Activated CD4-positive, alpha-beta T cell treated with anti-CD3 and anti-CD28 coated beads for 24 hours (primary cell): ENCODE results near the gene NR5A2.

Source experiments
- DNase-seq, 2 donors: peaks; one replicate each; pipeline ENCODE4 v3.0.0-alpha.2; 2020; ENCODE audit warnings: low read depth in 2 of 2

Gene NR5A2

GRCh38 chr1:200072636-200073285 lies 45.3 kb downstream of the NR5A2 start:
- no peak for DNase-seq

DNA sequence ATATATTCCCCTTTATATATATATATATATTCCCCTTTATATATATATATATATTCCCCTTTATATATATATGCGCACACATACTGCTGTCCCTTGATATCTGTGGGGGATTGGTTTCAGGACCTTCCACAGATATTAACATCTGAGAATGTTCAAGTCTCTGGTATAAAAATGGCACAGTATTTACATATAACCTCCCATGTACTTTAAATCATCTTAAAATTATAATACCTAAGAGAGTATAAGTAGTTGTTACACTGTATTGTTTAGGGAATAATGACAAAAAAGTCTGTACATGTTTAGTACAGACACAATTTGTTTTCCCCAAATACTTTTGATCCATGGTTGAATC lies 45.8 kb downstream of the NR5A2 start:
- no peak for DNase-seq

GRCh38 chr1:200075522-200075921 lies 48.0 kb downstream of the NR5A2 start:
- no peak for DNase-seq

DNA sequence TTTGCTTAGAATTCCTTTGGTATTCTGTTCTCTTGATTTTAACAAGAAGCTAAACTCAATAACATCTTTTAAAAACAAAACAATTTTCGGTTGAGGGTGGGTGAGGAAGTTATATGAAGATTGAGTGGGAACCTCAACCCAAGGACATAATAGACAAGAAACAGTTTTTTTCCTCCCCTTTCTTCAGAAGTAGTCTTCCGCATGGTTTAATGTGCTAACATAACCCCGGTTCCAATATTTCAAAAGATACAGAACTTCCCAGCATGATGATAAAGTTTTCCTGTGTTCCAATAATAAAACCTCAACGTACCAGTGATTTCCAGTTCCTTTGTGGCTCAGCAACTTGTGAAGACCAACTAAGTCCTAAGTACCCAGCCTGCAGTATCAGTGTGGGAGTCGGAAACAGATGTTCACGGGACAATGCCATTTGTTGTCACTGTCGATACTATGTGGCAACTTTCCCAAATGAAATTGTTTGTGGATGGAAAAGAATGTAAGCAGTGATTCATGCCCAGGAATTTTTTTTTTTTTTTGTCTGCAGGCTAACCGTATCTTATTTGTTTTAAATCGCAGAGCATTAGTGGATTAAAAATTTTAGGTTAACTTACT lies 48.5 kb downstream of the NR5A2 start:
- no peak for DNase-seq

DNA sequence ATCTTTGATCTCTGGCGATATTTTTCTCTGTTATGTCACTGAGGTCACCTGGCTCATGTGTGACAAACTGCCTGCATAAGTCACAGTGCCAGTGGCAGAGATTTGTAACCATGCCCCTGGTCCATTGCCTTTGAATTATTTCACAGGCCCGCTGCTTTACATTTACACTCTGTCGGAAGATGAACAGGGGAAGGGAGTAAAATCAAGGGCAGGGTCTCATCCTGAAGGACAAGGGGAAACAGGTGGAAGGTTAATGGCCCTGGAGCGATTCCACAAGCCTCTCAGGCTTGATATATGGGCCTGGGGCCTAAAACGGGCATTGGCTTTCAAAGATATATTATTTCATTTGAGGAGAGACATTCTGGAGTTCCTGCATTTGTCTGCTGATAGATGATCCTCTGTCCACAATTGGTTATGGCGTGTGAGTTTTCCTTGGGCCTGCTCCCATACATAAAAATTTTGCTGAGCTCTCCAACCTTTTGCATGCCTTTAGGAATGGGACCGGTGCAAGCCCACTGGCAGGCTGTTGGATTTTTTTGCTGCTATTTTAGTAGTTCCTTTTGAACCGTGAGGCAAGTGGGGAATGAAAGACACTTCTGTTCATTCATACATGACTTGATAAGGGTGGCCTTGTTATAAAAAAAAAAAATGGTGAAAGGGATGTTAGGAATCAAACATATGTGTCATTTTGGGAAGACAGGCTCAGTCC lies 51.9 kb downstream of the NR5A2 start:
- no peak for DNase-seq

- DNase-seq, result no peak
Observed at GRCh38 chr1:200081151-200081968, 53.9 kb downstream of the NR5A2 start.

GRCh38 chr1:200081969-200082245 lies 54.4 kb downstream of the NR5A2 start:
- DNase-seq, result no peak

DNA sequence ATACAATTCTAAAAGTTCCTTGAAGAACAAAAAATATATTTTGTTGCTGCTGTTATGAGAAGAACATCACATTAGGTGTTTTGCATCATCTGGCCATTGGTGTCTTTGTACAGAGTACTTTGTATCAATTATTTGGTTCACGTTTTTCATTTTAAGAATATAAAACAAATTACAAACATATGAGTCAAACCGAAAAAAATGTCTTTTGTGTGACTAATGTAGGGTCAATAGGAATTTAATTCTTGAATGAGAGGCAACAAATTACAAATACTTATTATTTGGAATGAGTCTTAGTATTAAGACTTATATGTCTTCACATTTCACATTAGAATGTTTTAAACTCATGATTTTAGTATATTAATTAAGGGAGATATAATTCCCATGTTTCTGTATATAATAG lies 54.8 kb downstream of the NR5A2 start:
- no peak for DNase-seq

DNA sequence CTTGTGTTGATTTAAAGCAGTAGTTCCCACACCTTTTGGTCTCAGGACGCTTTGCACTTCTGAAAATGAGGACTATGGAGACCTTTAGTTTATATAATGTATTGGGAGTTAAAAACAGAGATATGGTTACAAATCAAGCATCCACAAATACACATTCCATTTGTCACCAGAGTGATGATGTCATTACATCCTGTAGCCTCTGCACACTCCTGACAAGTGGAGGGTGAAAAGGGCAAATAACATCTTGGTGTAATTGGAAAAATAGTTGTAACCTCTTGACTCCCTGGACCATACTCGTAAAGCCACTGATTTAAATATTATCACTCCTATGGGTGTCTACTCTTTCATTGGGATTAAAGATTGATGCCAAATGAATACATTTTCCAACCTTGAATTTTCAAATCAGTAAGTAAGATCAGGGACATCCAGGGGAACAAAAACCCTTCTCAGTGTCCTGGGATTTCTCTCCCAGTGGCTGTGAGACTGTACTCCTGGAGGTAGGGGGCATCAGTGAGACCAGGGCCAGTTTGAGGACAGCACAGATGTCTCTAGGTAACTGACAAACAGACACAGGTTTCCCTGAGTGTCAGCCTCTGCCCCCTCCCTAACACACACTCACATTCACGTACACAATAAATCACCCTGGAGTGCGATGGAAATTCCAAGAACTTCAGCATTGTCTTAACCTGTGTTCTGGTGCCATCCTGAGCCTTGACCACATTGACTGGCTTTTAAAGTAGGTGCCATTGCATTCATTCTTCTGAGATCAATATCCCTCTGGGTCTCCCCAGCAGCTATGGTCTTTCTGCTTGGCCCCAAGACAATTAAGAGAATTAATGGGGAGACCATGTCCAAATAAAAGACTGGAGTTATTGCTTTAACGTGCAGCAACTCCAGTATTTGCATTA lies 63.0 kb downstream of the NR5A2 start:
- no peak for DNase-seq

DNA sequence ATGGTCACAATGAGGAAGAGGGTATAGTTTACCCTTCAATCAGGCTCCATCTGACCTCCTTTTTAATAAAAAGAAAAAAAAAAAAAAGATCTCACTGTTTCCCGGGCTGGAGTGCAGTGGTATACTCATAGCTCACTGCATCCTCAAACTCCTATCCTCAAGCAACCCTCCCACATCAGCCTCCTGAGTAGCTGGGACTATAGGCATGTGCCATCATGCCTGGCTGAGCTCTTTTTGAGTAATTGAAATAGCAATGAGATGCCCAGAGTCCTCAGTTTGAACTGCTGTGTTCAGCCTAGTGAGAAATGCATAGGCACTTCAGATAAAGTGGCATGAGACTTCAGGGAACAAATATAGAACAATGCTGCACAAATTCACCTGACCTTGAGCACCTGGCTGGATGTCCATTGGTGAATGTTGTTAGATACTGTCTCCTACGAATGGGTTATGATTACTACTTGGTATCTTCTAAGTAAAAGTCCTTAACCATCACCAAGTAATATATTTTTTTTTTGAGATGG lies 67.6 kb downstream of the NR5A2 start:
- DNase-seq, result no peak

- DNase-seq, result no peak
Observed at GRCh38 chr1:200096774-200097173, 69.3 kb downstream of the NR5A2 start.

DNA sequence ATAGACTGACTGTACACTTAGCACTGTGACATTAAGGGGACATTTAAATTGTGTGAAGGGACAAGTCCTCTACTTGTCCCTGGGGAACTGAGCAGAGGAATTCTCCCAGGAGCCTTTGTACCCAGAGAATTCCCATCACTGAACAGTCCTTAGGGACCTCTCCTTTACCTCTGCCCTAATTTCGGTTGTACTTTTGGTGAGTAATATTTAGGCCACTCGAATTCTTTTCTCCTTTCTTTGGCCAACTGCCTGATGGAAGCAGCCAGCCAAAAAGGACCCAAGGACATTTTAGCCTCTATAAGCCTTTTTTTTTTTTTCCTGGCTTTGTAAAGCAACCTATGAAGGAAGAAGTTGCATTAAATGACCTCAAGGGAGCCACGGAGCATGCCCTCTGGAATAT lies 71.5 kb downstream of the NR5A2 start:
- no peak for DNase-seq

DNA sequence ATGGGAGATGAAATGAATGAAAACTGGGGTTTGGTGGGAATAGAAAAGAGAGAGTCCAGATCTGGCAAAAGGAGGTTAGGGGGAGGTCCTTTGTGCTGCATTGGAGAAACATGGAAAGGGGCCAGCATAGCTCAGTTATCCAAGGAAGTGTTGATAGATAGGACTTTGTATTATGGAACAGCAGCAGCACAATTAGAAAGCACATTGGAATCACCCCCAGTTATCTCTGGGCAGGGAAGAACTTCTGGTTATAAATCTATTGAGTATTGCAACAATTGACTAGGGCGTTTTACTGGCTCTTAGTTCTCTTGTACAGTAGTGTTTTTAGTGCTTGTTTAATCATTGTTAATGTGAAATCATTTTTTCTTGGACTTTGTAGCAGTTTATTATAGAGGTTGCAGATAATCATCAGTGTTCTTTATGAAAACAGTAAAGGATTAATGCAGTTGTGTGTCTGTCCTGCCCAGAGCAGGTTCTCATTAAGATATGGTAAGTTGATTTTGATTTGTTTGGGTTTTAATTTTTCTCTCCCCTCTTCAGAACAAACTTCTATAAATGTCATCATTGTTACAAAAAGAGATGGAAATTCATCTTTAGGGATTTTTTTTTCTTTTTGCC lies 76.6 kb downstream of the NR5A2 start:
- no peak for DNase-seq

GRCh38 chr1:200107004-200107470 lies 79.5 kb downstream of the NR5A2 start:
- no peak for DNase-seq

- DNase-seq, result no peak
Observed at GRCh38 chr1:200108659-200109058, 81.1 kb downstream of the NR5A2 start.

DNA sequence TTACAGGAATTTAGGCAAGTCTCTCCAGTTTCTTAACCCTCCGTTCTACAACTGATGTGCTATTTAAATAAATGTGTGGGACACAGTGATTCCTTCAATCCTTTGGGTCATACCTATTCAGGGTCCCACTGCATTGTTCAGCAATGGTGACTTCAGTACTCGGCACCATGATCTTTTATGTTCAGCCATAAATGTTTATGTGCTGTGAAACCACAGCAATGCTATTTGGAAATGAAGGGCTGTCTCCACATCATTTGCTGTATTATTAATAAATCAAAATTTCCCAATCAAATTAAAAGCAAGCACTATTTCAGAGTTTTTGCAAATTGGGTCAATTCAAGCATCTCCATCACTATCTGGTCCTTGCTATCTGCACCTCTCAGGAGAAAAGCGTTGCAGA lies 84.8 kb downstream of the NR5A2 start:
- DNase-seq, result no peak

GRCh38 chr1:200115532-200115931 lies 88.0 kb downstream of the NR5A2 start:
- no peak for DNase-seq

DNA sequence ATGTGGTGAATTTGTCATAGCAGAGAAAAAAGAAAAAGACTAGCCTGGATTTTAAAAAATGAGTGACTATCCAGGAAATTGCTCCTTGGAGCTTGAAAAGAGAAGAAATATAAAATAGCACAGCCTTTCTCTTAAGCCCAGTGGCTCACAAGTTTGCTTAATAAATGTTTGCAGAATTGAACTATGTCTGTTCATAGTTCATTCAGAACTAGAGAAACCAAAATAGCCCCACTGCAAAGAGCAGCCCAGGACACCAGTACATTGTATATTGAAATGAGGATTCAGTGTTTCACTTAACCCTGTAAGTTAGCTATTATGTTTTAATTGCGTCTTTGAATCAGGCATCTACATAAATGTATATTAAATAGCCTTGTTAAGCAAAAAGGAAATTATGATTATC lies 88.8 kb downstream of the NR5A2 start:
- no peak for DNase-seq

DNA sequence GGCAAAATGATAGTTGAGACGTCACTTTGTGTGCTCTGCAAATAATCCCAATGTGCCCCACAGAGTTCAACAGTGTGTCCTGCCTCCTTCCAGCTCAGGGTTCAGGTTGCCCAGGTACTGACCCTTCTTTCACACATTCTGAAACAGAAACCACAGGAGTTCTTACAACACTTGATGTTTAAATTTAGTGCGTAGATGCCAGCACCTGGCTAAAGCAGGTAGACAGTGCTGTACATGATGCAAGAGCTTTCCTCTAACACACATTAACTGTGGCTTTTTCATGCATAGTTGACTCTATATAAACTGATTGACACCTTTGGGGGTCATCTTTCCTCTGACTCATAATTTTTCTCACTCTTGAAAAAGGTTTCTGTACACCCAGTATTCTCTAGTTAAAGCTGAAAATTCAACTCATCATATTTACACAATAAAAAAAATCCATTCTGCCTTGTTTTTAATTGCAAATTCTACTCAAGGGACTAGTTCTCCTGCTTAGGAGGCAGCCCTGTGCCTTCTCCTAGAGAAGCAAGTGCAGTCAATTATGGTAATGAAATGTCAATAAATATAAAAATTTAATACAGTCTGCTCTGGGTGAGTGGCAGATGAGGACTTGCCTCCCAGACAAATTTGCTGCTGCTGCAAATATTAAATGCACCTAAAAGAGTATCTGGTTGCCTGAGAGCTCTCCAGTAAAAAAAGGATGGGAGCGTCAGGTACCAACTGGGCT lies 91.4 kb downstream of the NR5A2 start:
- no peak for DNase-seq

GRCh38 chr1:200121421-200121820 lies 93.9 kb downstream of the NR5A2 start:
- no peak for DNase-seq
